HEK293T (cell line): ENCODE results near the gene MAPRE2.

Source experiments
- ARNT ChIP-seq: fragments of 450-650 bp; IDR thresholded peaks from 2 replicates; pipeline ENCODE4 v1.6.1; 2017; ENCODE audit warnings: mild to moderate bottlenecking
- BHLHE40 ChIP-seq: fragments of 450-650 bp; IDR thresholded peaks from 2 replicates; pipeline ENCODE4 v1.6.1; 2016; ENCODE audit warnings: mild to moderate bottlenecking, moderate library complexity, borderline replicate concordance
- ELF4 ChIP-seq: fragments of 450-650 bp; IDR thresholded peaks from 2 replicates; pipeline ENCODE4 v1.6.1; 2017; ENCODE audit warnings: antibody characterized with exemption
- FOXK2 ChIP-seq: fragments of 450-650 bp; IDR thresholded peaks from 2 replicates; pipeline ENCODE4 v1.6.1; 2016; ENCODE audit warnings: mild to moderate bottlenecking
- FOXM1 ChIP-seq: fragments of 450-650 bp; IDR thresholded peaks from 2 replicates; pipeline ENCODE4 v1.6.1; 2017; ENCODE audit warnings: mild to moderate bottlenecking, borderline replicate concordance
- HDGF ChIP-seq: fragments of 450-650 bp; IDR thresholded peaks from 2 replicates; pipeline ENCODE4 v1.6.1; 2017; ENCODE audit warnings: antibody characterized with exemption, borderline replicate concordance
- NFRKB ChIP-seq: fragments of 450-650 bp; IDR thresholded peaks from 2 replicates; pipeline ENCODE4 v1.6.1; 2016; ENCODE audit warnings: mild to moderate bottlenecking, moderate library complexity
- SP1 ChIP-seq: fragments of 450-650 bp; IDR thresholded peaks from 2 replicates; pipeline ENCODE4 v1.6.1; 2017
- SUZ12 ChIP-seq: fragments of 450-650 bp; IDR thresholded peaks from 2 replicates; pipeline ENCODE4 v1.6.1; 2016; ENCODE audit warnings: mild to moderate bottlenecking
- TARDBP ChIP-seq: fragments of 450-650 bp; IDR thresholded peaks from 2 replicates; pipeline ENCODE4 v1.6.1; 2016
- ZNF384 ChIP-seq: fragments of 450-650 bp; IDR thresholded peaks from 2 replicates; pipeline ENCODE4 v1.6.1; 2016
- TF ChIP-seq, protein P1 (sequence below): fragments of 450-650 bp; IDR thresholded peaks from 2 replicates; pipeline ENCODE4 v1.6.1; 2016

DNA sequence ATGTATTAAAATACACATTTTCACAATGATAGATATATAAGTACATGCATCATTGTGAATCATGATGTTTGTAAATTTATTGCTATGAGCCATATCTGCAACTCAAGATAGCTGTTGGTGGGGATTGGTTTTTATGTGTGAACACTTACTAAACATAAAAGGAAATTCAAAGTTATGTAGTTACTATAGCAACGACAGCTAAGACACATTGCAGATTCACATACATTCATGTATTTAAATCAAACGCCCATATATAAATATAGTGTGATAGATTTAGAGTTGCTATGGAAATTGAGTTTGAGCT, 65.6 kb downstream of the MAPRE2 start:
- TF ChIP-seq ELF4 (no peak), BHLHE40 (no peak), HDGF (no peak), NFRKB (no peak), SUZ12 (no peak), FOXM1 (no peak), ARNT (no peak), ZNF384 (no peak), SP1 (no peak), FOXK2 (no peak), TARDBP (no peak)
- TF ChIP-seq, protein P1, sequence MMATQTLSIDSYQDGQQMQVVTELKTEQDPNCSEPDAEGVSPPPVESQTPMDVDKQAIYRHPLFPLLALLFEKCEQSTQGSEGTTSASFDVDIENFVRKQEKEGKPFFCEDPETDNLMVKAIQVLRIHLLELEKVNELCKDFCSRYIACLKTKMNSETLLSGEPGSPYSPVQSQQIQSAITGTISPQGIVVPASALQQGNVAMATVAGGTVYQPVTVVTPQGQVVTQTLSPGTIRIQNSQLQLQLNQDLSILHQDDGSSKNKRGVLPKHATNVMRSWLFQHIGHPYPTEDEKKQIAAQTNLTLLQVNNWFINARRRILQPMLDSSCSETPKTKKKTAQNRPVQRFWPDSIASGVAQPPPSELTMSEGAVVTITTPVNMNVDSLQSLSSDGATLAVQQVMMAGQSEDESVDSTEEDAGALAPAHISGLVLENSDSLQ, result no peak
